Cortex of kidney (tissue), 1 donor: Measurements from ENCODE around the gene ALKBH2.
A peak's percentile ranks its signal among the peaks of the same experiment; 100 is the strongest.

Experiments
- DNase-seq: peaks from one replicate; lab custom pipeline; 2025; lab: John Stamatoyannopoulos, UW

The ALKBH2 gene

DNA sequence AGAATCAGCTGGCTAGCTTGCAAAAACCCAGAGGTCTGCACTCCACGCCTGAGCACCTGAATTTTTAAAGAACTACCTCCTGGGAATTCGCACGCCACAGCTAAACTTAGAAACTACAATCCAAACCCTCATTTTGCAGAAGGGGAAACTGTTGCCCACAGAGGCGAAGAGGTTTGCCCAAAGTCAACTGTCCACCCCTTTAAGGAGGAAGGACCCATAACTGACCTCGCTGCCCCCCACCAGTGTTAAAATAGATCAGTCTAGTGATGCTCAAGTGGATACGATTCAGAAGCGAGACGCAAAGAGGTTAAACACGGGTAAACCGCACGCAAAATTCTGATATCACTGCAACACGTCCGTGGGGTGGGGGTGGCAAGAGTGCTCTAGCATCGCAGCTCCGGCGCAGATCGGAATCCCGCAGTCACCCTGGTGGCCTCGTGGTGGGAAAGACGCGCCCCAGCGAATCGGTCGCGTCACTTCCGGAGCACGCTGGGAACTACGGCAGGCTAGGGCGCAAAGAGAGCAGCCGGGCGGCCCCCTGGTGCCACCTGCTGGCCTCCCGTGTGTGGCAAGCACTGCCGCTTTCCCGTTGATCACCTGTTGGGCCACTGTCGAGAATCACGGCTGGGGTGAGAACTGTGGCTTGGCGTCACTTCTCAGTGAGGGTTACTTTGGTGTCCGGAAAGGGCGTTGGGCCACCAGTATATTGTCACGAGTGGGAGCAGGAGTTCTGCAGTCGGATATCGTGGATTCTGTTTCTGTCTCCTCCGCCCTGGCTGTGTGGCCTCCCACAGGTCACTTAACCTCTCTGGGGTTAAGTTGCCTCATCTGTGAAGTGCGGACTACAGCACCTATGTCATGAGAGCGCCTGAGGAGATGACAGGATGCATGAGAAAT lies at the start of gene ALKBH2:
TSS of gene ALKBH2 (minus strand) at position 451 of the 897 bp plus-strand sequence. CDS start 686 bp downstream, outside the sequence.
- DNase-seq, result peak; percentile 79

GRCh38 chr12:109140560-109140959 lies 47.3 kb upstream of the ALKBH2 start:
- DNase-seq, result no peak

- DNase-seq, result no peak
Measured at GRCh38 chr12:109139791-109140190, 46.5 kb upstream of the ALKBH2 start.

- DNase-seq, result no peak
Measured at GRCh38 chr12:109139360-109139759, 46.1 kb upstream of the ALKBH2 start.

DNA sequence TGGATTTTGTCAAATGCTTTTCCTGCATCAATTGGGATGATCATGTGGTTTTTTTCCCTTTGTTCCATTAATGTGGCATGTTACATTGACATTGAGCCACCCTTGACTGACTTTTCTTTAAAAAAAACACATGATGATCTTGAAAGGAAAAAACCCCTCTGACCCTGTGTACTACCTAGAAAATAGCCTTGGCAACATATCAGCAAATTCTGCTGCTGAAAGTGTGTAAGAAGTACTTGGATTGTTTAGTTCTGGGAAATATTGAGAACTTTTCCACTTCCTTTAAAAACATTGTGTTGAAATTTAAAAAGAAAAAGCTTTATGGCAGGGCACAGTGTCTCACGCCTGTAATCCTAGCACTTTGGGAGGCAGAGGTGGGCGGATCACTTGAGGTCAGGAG lies 43.8 kb upstream of the ALKBH2 start:
- no peak for DNase-seq

DNA sequence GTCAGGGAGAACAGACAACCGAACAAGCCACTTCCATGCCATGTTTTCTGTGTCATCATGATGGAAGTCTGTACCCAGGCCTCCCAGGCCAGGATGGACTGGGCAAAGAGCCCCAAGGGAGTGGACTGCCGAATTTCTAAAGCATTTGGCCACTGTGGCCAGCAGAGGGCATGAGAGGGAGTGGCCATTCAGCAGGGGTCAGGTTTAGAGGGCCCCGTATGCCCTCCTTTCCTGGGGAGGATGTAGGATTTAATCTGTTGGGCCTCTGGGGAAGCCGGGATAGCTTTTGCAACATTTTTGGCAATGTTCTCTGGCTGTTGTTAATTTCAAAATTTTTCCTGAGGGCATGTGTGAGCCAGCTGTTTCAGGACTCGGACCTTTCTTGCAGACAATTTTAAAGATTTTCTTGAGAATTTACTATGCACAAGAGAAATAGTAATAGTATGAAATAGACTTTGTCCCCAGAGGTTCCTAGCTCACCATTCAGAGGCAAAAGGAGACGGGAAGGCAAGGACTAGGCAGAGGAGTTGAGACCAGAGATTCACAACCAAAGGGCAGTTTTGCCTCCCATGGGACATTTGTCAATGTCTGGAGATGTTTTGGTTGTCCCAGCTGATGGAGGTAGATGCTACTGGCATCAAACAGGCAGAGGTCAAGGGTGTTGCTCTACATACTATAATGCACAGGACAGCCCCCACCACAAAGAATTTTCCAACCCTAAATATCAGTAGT lies 41.1 kb upstream of the ALKBH2 start:
- no peak for DNase-seq

DNA sequence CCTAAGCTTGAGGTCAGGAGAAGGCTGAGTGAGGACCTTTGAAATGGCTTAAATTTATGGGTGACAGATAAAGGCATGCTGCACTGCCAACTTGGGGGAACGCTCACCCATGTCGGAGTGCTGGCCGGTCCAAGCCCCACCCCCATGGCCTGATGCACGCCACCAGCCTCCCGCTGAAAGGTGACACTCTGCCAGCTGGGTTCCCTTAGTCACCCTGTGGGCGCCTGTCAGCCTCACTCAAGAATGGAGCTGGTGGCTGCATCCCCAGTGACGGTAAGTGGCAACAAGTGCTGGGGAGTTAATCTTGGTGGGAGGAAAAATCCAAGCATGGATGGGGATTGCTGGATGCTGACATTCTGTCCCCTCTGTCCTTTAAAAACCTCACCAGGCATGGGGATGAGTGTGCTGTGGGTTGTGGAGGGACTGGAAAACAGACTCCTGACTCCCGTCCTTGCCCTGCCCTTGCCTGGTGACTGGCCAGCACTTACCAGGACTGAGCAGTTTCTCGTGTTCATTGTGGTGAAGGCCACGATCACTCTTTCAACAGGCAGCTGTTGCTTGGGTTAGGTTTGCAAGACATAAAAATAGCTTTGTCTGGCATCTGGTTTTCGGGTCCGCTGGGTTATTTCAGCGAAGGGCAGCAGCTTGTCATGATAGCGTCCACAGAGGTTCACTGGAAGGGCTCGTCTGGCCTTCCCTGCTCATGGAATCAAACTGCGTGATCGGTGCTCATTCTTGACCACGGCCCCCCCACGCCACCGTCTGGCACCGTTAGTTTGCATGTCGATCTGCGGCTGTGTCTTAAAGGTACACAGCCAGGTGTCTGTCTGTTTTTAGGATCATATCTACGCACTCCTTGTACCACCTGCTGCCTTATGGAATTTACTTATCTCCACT lies 38.1 kb upstream of the ALKBH2 start:
- DNase-seq, result no peak

DNA sequence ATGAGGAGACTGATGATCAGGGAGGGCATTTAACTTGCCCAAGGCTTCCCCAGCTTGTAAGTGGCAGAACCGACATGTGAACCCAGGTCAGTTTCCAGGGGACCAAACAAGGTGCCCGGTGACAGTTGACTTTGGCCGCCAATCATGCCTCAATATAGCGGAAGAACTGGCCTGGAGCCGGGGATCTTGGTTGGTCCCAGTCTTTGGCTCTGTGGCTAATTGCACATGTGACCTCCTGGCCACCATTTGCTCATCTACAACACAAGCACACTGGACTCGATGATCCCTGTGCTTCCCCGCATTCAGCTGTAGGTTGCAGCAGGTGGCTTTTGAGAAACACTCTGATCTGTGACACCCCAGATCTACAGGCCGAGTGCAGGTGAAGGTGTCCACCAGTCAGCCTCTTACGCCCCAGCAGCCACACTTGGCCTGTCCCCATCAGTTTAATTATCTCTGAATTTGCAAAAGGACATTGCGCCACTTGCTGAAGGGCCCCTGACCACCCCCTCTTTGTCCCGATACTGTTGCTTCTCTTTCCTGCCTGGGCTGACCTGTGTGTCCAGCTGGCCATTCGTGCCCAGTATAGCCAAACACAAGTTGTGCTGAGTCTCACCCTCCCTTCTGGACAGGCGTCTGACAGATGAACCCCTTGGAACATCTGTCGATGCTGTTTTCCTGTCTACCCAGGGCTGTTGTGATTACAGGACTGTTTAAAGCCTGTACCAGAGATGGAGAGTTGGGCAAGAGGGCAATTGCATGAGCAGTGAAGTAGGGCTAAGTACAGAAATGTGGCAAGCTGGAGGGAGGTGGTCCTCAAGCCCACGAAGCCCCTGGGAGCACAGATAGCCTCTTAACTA lies 37.3 kb upstream of the ALKBH2 start:
- DNase-seq, result no peak

GRCh38 chr12:109127533-109128242 lies 34.4 kb upstream of the ALKBH2 start:
- no peak for DNase-seq

DNA sequence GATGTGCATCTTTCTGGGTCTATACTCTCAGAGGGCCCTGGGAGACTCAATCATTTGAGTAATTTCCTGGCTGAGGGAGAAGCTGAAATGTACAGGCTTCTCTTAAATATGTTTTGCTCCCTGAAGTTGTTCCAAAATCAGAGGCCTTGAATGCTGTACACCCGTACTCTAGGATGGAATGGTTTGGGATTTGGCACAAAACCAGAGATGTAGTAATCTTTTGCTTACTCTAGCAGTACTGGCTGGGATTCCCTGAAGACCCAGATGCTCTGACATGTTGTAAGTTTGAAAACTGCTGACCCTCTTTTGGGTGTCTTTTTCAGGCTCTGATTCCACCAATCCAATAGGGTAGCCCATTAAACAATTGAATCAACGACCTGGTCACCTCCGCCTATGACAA lies 33.5 kb upstream of the ALKBH2 start:
- DNase-seq, result no peak

DNA sequence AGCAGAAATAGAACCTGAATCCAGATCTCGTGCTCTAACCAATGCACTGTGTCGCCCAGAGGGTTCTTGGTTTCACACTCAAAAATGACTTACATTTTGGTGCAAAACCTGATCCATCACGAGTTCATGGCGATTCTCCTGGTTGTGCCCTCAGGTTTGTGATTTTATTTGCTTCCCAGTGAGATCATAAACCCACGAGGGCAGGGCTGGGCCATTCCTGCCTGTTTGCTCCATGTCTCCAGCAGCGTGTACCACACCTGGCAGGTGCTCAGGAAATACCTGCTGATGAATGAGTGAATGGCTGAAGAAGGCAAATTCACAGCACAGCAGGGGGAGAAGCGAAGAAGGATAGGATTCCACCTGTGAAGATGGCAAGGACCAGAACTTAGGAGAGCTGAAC lies 32.5 kb upstream of the ALKBH2 start:
- DNase-seq, result no peak

DNA sequence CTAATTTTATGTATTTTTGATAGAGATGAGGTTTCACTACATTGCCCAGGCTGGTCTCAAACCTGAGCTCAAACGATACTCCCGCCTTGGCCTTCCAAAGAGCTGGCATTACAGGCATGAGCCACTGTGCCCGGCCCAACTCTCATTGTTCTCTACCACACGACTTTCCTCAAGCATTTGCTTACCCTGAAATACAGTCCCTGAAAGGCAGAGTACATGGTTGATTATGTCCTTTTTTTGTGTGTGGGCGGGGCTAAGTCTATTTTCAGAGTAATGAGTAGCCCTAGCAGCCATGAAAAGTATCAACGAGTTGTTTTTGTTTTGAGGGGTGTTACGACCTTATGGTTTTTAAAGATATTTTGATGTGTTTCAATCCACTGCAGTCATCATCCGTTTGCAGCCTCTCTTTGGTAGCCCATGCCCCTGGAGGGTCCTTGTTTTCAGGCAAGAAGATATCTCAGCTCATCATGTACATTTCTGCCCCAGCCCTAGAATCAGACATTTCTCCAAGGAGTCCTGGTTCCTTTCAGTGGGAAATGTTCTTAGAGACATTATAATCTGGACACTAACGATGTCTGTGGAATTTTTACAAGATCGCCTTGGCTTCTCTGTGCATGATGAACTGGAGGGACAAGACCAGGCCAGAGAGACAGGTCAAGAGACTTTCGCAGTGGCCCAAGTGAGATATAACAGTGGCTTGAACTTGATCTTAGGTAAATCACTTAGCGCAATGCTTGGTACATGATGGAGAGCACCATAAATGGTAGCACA lies 31.8 kb upstream of the ALKBH2 start:
- no peak for DNase-seq

DNA sequence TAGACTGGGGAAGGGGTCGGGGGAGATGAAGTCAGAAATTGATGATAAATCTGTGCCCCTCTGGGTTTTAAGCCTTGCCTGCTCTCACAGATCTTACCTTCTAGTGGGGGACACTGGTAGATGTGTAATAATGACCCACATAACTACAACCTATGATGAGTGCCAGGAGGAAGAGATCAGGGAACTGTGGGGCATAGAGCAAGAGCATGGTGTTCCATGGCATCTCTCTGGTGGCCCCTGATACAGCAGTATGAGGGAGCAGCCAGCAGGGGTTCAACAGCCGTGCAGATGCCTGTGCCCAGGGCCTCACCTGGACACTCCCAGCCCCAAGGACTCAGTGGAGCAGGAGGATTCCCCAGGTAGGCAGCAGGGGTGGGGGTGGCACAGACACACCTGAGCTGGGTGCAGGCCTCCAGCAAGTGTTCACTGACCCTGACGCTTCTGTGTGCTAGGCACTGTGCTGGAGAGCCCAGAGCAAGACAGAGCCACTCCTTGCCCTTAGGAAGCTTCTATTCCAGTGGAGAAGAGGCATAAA lies 28.1 kb upstream of the ALKBH2 start:
- no peak for DNase-seq

GRCh38 chr12:109120557-109120956 lies 27.3 kb upstream of the ALKBH2 start:
- DNase-seq, result no peak

- no peak for DNase-seq
Measured at GRCh38 chr12:109120095-109120494, 26.8 kb upstream of the ALKBH2 start.

DNA sequence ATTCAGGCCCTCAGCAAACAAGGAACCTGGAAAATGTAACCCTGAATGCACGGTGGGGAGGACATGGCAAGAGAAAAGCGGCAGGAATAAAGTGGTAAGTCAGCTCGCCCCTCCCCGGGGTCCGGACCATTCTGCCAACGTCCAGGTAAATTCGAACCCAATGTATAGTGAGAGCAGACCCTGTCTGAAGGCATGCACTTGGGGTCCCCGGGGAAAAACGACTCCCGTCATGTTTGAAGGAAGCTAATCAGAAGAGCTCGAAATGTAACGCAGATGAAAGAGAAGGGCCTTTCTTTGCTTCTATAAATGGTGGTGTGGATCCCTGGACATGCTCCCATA lies 23.3 kb upstream of the ALKBH2 start:
- DNase-seq, result no peak

DNA sequence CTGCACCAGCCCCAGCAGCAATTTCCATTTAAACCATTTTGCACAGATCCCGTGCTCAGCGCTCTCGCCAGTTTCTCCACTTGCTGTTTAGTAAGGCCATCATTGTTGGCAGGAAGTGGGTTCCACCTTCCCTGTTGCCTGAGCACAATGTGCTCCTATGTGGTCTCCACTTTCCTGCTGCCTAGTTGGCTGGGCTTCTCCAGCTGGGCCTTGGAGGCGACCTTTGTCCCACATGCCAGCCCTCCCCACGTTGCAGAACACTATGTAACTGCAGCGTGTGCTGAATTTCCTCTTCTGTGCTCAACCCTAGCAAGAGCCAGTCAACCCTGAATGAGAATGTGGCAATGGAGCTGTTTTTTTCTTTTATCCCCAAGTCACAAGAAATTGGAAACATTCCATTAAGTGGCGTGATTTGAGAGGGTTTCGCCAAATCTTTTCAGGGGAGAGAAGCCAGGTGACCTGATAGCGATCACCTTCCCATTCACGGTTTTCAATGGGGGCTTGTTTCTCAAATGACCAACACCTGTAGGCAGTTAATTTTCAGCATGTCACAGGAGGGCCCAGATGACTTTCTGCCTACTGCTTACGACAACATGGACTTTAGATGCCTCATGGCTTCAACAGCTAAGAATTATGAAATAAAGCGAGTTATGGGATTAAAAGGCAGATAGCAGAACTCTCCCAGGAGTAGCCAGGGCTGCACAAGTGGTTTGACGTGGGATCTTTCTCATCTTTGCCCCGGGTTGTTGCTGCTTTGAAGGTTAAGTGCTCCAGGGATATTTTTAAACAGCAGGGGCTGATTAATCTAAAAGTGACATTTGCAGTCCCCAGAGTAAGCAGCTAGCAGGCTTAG lies 22.7 kb upstream of the ALKBH2 start, which contains the start of gene ACACB:
TSS of gene ACACB (plus strand) at position 830 of the 853 bp plus-strand sequence. CDS start 22,819 bp downstream, outside the sequence.
- DNase-seq, result no peak

GRCh38 chr12:109115404-109115757 lies 22.1 kb upstream of the ALKBH2 start:
- no peak for DNase-seq

DNA sequence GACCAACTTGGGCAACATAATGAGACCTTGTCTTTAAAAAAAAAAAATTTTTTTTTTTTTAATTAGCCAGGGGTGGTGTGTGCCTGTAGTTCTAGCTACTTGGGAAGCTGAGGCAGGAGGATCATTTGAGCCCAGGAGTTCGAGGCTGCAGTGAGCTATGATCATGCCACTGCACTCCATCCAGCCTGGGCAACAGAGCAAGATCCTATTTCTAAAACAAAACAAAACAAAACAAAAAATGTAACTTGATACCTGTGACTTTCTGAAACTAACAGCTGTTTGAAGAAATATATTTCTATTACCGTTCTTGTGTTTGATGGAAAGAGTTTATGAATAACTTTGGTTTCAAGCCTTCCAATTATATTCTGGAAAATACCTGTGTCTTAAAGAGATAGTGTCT lies 21.4 kb upstream of the ALKBH2 start:
- DNase-seq, result no peak
